ENCODE data around the gene ALG10B. TPM values are rescaled to one million over a fixed set of nuclear protein-coding genes. Genes with fewer than 3 reads are reported as not detected.
A peak's percentile ranks its signal among the peaks of the same experiment; 100 is the strongest.
"Not testable (repeated sequence)": the region's sequence is repeated elsewhere in the genome, so short reads cannot be mapped to it uniquely, and the experiment has no call there.

The ALG10B gene
- total and polyA plus RNA-seq, 2 donors (not counting 1 experiment from before 2014, with no cell fraction given), result 4.4 to 10.6 TPM

DNA sequence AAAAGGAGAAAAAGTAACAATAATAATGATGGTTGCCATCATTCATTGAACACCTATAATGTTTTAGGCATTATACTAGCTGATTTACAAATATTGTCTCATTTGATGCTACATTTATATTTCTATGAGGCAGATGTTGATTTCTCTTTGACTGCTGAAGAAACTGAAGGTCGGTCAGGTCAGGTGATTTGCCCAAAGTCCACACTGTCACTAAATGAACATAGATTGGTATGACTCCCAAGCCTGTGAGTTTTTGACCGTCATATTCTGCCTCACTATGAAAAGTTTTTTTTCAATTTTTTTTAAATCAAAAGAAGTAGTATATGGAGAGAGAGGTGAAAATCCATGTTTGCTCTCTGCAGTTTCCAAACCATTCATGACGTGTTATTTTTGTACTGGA is 10.8 kb downstream of the ALG10B start:
- no peaks in the 10 kb centered on the region for H3K9me3 Mint-ChIP-seq (ENCODE audit: insufficient read depth)
- no peaks in the 10 kb centered on the region for H4K20me1 ChIP-seq (ENCODE audit: control insufficient read depth, insufficient read depth, low read length, poor library complexity, severe bottlenecking)
- no peak overlapping the region for H3K4me2 ChIP-seq (replicated peaks; ENCODE audit: low read depth, low read length, poor library complexity, severe bottlenecking)

DNA sequence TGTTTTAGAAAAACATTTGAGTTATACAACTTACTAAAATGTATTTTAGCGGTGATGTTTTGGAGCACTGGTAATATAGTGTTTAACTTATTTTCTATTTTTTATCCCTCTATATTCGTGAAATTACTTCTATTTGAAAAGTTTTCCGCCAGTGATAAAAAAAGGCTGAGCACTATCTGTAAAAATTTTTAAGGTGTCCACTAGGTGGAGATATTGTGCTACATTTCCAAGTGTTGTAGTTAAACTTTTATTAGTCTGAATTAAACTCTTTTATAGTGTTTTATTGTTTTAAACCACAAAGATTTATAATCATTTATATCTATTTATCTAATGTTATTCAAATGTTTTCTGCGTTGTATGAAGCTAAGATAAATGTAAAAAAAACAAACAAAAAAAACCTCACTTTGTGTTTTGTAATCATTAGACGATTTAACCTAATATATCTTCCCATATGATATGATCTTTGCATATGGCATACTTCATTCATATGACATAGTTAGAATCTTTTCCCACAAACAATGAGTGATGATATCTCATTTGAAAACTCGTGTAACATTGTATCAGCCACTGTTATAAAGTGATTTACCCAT is 11.8 kb downstream of the ALG10B start:
- no peak overlapping the region for H3K4me3 Mint-ChIP-seq
- no CpG with 5 or more reads among the region's 6 CpGs for WGBS (ENCODE audit: insufficient coverage)
- Histone ChIP-seq H3K27ac (ENCODE audit: low read length in 2 of 2) (no peak overlapping the region), H3K9ac (ENCODE audit: low read length) (no peak overlapping the region), H3K4me3 (ENCODE audit: control extremely low read depth in 1 of 5, extremely low read depth in 1 of 5, insufficient read depth in 1 of 5, low read depth in 2 of 5, low read length in 4 of 5) (no peak overlapping the region), H3K27me3 (replicated peaks in 1 of 4; ENCODE audit: control extremely low read depth in 1 of 4, control insufficient read depth in 3 of 4, insufficient read depth in 4 of 4, low read length in 3 of 4) (no peaks in the 10 kb centered on the region), H3K4me1 (ENCODE audit: control insufficient read depth in 2 of 2, insufficient read depth in 2 of 2, low read length in 2 of 2) (no peaks in the 10 kb centered on the region), H3K4me2 (replicated peaks; ENCODE audit: low read depth, low read length, poor library complexity, severe bottlenecking) (no peak overlapping the region), H4K20me1 (ENCODE audit: control insufficient read depth, insufficient read depth, low read length, poor library complexity, severe bottlenecking) (no peaks in the 10 kb centered on the region), H3K9me3 (ENCODE audit: control extremely low read depth in 1 of 3, control insufficient read depth in 2 of 3, insufficient read depth in 1 of 3, low read length in 2 of 3) (peaks cover 0 to 3% (median 0%) of the 10 kb centered on the region in 3 donors), H3K79me2 (ENCODE audit: control insufficient read depth, insufficient read depth, low read length) (no peaks in the 10 kb centered on the region), H2AFZ (ENCODE audit: insufficient read depth, low read depth, low read length, poor library complexity, severe bottlenecking) (no peak overlapping the region), H3K36me3 (replicated peaks in 1 of 2; ENCODE audit: control extremely low read depth in 1 of 2, control insufficient read depth in 1 of 2, extremely low read depth in 1 of 2, insufficient read depth in 2 of 2, low read length in 1 of 2) (no peaks in the 10 kb centered on the region)
- DNase-seq (peak; percentile 51), ATAC-seq (ENCODE audit: low read depth) (peak; percentile 43)
- ChIA-PET CTCF (interaction anchor here (0.7 to 2.1 kb wide), 6 partner anchors 12 to 1664 kb away, joined by 3 to 10 read pairs (median 4); partner anchors contain the start of gene ALG10B), POLR2A (no interaction called here)
- H3K27me3 Mint-ChIP-seq, result no peaks in the 10 kb centered on the region
- H3K4me1 Mint-ChIP-seq, result peaks cover 2% of the 10 kb centered on the region
- TF ChIP-seq EZH2 (IDR thresholded peaks at IDR 0.05; ENCODE audit: borderline replicate concordance, insufficient read depth, low read depth, low read length, poor library complexity, severe bottlenecking) (no peak), CTCF (IDR thresholded peaks at IDR 0.05) (peak; percentile 85)
- no peak overlapping the region for H3K27ac Mint-ChIP-seq
- no peaks in the 10 kb centered on the region for H3K9me3 Mint-ChIP-seq (ENCODE audit: insufficient read depth)
- intact Hi-C loops (cut with micrococcal nuclease), result loop anchor here (10.0 kb wide), 1 partner anchor 1686 kb away; no protein-coding TSS in a partner anchor

More for the DNA sequence above, 10.8 kb downstream of the ALG10B start:
- Histone ChIP-seq H3K27ac (ENCODE audit: low read length in 2 of 2) (no peak overlapping the region), H3K36me3 (replicated peaks in 1 of 2; ENCODE audit: control extremely low read depth in 1 of 2, control insufficient read depth in 1 of 2, extremely low read depth in 1 of 2, insufficient read depth in 2 of 2, low read length in 1 of 2) (no peaks in the 10 kb centered on the region), H3K4me1 (ENCODE audit: control insufficient read depth in 2 of 2, insufficient read depth in 2 of 2, low read length in 2 of 2) (no peaks in the 10 kb centered on the region), H3K79me2 (ENCODE audit: control insufficient read depth, insufficient read depth, low read length) (no peaks in the 10 kb centered on the region), H3K9ac (ENCODE audit: low read length) (no peak overlapping the region), H2AFZ (ENCODE audit: insufficient read depth, low read depth, low read length, poor library complexity, severe bottlenecking) (no peak overlapping the region), H3K9me3 (ENCODE audit: control extremely low read depth in 1 of 3, control insufficient read depth in 2 of 3, insufficient read depth in 1 of 3, low read length in 2 of 3) (peaks cover 0 to 3% (median 0%) of the 10 kb centered on the region in 3 donors), H3K27me3 (replicated peaks in 1 of 4; ENCODE audit: control extremely low read depth in 1 of 4, control insufficient read depth in 3 of 4, insufficient read depth in 4 of 4, low read length in 3 of 4) (no peaks in the 10 kb centered on the region), H3K4me3 (ENCODE audit: control extremely low read depth in 1 of 5, extremely low read depth in 1 of 5, insufficient read depth in 1 of 5, low read depth in 2 of 5, low read length in 4 of 5) (no peak overlapping the region)
- ATAC-seq (ENCODE audit: low read depth) (no peak), DNase-seq (no peak)
- TF ChIP-seq EZH2 (IDR thresholded peaks at IDR 0.05; ENCODE audit: borderline replicate concordance, insufficient read depth, low read depth, low read length, poor library complexity, severe bottlenecking), result no peak
- CTCF ChIA-PET, result interaction anchor here (0.7 to 2.1 kb wide), 5 partner anchors 11 to 1665 kb away, joined by 3 to 10 read pairs (median 4); partner anchors contain the start of gene ALG10B
- WGBS (ENCODE audit: insufficient coverage), result no CpG with 5 or more reads among the region's 3 CpGs
- Mint-ChIP-seq H3K27me3 (no peaks in the 10 kb centered on the region), H3K4me1 (peaks cover 2% of the 10 kb centered on the region), H3K27ac (no peak overlapping the region), H3K4me3 (no peak overlapping the region)
- POLR2A ChIA-PET, result no interaction called here
- intact Hi-C loops (cut with micrococcal nuclease), result loop anchor here (10.0 kb wide), 1 partner anchor 1687 kb away; no protein-coding TSS in a partner anchor

GRCh38 chr12:38330414-38330813 is 13.8 kb downstream of the ALG10B start:
- H3K4me2 ChIP-seq (replicated peaks; ENCODE audit: low read depth, low read length, poor library complexity, severe bottlenecking); H3K27ac ChIP-seq (ENCODE audit: low read length in 2 of 2); intact Hi-C loops (cut with micrococcal nuclease); H3K36me3 ChIP-seq (replicated peaks in 1 of 2; ENCODE audit: control extremely low read depth in 1 of 2, control insufficient read depth in 1 of 2, extremely low read depth in 1 of 2, insufficient read depth in 2 of 2, low read length in 1 of 2); H2AFZ ChIP-seq (ENCODE audit: insufficient read depth, low read depth, low read length, poor library complexity, severe bottlenecking); H3K27me3 ChIP-seq (replicated peaks in 1 of 4; ENCODE audit: control extremely low read depth in 1 of 4, control insufficient read depth in 3 of 4, insufficient read depth in 4 of 4, low read length in 3 of 4); H3K27me3 Mint-ChIP-seq; H3K27ac Mint-ChIP-seq; H3K4me3 Mint-ChIP-seq; CTCF ChIA-PET; H3K4me1 Mint-ChIP-seq; H3K4me1 ChIP-seq (ENCODE audit: control insufficient read depth in 2 of 2, insufficient read depth in 2 of 2, low read length in 2 of 2); H3K4me3 ChIP-seq (ENCODE audit: control extremely low read depth in 1 of 5, extremely low read depth in 1 of 5, insufficient read depth in 1 of 5, low read depth in 2 of 5, low read length in 4 of 5); POLR2A ChIA-PET; DNase-seq; H3K9me3 ChIP-seq (ENCODE audit: control extremely low read depth in 1 of 3, control insufficient read depth in 2 of 3, insufficient read depth in 1 of 3, low read length in 2 of 3); H3K9me3 Mint-ChIP-seq (ENCODE audit: insufficient read depth); H4K20me1 ChIP-seq (ENCODE audit: control insufficient read depth, insufficient read depth, low read length, poor library complexity, severe bottlenecking); H3K79me2 ChIP-seq (ENCODE audit: control insufficient read depth, insufficient read depth, low read length); H3K9ac ChIP-seq (ENCODE audit: low read length); ATAC-seq (ENCODE audit: low read depth): not testable (repeated sequence)
- 94% methylated on average over 21 of the region's 30 CpGs for WGBS (ENCODE audit: insufficient coverage)

Data from B cell (primary cell).